Activated T-helper 2 cell treated with anti-CD3 and anti-CD28 coated beads, Interferon-gamma antibody, Interleukin-2, Interleukin-4, amounts not matched to agents 10 μg/mL and 5 μg/mL and 100 μg/mL, durations not matched to agents 14 hours and 24 hours and 36 hours (primary cell): ENCODE results near the gene FOXD4. TPM values are rescaled to one million over a fixed set of nuclear protein-coding genes. Genes with fewer than 3 reads are reported as not detected.
"Not testable (repeated sequence)": the region's sequence is repeated elsewhere in the genome, so short reads cannot be mapped to it uniquely, and the experiment has no call there.

ENCODE experiments used
- DNase-seq: peaks from one replicate; pipeline ENCODE4 v3.0.0; 2021; ENCODE audit warnings: low spot score
- H3K27ac Mint-ChIP-seq: one replicate; pipeline ENCODE4 v1.8.0; 2021; ENCODE audit warnings: mixed read lengths
- H3K27me3 Mint-ChIP-seq: one replicate; pipeline ENCODE4 v1.8.0; 2021; ENCODE audit warnings: low read depth, mixed read lengths
- H3K36me3 Mint-ChIP-seq: one replicate; pipeline ENCODE4 v1.8.0; 2021; ENCODE audit warnings: low read depth, mixed read lengths
- H3K4me1 Mint-ChIP-seq: one replicate; pipeline ENCODE4 v1.8.0; 2021; ENCODE audit warnings: low read depth, mixed read lengths
- H3K4me3 Mint-ChIP-seq: one replicate; pipeline ENCODE4 v1.8.0; 2021; ENCODE audit warnings: low read depth, mild to moderate bottlenecking, moderate library complexity, mixed read lengths
- H3K9me3 Mint-ChIP-seq: one replicate; pipeline ENCODE4 v1.8.0; 2021; ENCODE audit warnings: mixed read lengths
- intact Hi-C: fragments of 100-400 bp; cut with micrococcal nuclease; formaldehyde crosslinking; loops from one replicate; pipeline ENCODE4 v1.15.1; 2023
- total RNA-seq: library from RNA; stranded (reverse); gene quantifications from 2 replicates; pipeline ENCODE4 v1.2.3, GENCODE V29; 2022

The FOXD4 gene
- 0.09 TPM in 1 of 2 replicates, not detected in the other for total RNA-seq

DNA sequence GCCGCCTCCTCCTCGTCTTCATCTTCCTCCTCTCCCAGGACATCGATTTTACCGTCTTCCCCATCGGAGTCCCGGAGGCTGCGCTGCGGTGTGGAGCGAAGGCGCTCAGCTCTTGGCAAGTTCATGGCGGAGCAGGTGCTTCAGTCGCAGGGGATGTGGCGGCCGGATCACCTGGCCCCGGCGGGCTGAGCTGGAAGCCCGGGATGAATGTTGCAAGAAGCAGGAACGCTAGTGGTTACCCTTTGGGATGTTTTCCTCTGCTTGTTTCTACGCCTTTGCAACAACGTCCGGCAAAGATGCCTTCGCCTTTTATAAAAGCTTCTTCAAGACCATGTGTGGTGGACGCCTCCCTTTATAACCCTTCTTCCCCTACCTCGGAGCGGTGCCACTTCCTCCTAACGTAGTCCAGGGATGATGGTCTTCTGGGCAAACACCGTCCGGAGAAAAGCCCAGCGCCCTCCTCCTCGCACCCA lies at the start of gene FOXD4:
Gene FOXD4 (minus strand): TSS at position 423 of the 473 bp plus-strand sequence. CDS start 298 bp downstream, at position 125.
- H3K27ac Mint-ChIP-seq, H3K9me3 Mint-ChIP-seq, H3K36me3 Mint-ChIP-seq, intact Hi-C loops, DNase-seq: not testable (repeated sequence)
- Mint-ChIP-seq H3K4me1 (peaks cover 10% of the 10 kb centered on the region), H3K4me3 (peak within 1 kb of the TSS; percentile 55), H3K27me3 (peaks cover 31% of the 10 kb centered on the region)

DNA sequence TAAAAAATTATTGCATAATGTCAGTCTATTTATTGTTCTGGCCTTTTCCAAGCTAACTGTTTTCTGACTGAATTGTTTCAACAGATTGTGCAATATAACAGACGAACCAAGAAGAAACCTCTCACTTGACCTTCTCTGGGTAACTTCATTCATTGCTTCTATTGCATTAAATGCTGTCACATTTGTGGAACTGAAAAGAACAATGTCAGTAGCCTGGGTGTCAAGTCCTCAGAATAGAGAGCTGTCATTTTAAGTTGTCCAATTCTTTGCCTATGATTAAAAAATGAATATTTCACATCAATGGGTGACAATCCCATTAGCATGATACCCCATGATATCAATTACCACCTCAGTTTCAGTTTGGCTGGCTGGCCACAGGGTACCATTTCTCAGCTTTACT lies 41.7 kb upstream of the FOXD4 start:
- H3K27me3 Mint-ChIP-seq, H3K9me3 Mint-ChIP-seq, H3K36me3 Mint-ChIP-seq, H3K27ac Mint-ChIP-seq, H3K4me3 Mint-ChIP-seq, intact Hi-C loops, DNase-seq, H3K4me1 Mint-ChIP-seq: not testable (repeated sequence)

DNA sequence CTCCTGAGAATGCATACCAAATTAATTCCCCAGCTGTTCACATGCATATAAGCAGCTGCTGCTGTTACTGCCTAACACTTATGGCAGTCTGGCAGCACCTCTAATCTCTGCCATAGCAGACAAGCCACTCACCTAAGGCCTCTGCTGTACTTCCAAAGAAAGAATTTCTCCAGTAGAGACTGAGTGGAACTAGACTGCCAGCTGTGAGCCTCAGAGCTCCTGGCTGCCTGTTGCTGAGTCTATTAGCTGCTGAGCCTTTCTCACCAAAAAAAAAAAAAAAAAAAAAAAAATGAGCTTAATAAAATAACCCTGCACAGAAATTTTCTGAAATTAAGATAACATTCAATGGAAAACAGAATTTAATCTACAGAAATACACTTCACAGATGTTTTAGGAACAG lies 33.0 kb upstream of the FOXD4 start:
- H3K27ac Mint-ChIP-seq, intact Hi-C loops, H3K9me3 Mint-ChIP-seq, H3K27me3 Mint-ChIP-seq, DNase-seq, H3K4me1 Mint-ChIP-seq, H3K4me3 Mint-ChIP-seq, H3K36me3 Mint-ChIP-seq: not testable (repeated sequence)

DNA sequence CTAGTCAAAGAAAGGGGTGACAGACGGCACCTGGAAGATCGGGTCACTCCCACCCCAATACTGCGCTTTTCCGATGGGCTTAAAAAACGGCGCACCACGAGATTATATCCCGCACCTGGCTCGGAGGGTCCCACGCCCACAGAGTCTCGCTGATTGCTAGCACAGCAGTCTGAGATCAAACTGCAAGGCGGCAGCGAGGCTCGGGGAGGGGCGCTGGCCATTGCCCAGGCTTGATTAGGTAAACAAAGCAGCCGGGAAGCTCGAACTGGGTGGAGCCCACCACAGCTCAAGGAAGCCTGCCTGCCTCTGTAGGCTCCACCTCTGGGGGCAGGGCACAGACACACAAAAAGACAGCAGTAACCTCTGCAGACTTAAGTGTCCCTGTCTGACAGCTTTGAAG lies 21.7 kb upstream of the FOXD4 start:
- H3K36me3 Mint-ChIP-seq, intact Hi-C loops: not testable (repeated sequence)

DNA sequence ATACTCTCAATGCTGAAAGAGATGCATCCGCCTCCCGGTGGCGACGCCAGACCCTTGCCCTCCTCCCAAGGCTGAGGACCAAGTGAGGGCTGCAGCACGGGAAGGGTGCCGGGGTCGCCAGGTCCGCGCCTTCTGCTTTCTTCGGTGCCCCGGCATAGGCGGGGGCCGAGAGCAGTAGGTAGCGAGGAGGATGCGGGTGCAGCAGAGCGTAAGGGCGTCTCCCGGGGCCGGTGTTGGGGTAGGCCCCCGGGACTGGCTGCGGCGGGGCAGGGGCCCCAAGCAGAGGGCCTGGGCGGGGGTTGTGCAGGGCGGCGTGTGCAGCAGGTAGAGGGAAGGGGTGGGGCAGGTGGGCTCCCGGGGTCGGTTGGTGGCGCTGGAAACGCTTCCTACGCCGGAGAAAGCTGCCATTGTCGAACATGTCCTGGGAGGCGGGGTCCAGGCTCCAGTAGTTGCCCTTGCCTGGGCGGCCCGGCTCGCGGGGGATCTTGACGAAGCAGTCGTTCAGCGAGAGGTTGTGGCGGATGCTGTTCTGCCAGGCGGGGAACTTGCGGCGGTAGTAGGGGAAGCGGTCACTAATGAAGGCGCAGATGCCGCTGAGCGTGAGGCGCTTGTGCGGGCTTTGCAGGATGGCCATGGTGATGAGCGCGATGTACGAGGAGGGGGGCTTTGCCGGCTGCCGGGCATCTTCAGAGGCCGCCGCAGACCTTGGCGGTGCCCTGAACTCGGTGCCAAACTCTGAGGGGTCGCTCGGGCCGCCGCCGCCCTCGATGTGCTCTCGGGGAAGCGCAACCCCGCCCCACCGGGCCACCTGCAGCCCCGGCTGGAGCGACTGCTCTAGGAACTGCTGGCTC lies 848 bp downstream of the FOXD4 start:
- H3K36me3 Mint-ChIP-seq, DNase-seq, H3K27ac Mint-ChIP-seq, H3K9me3 Mint-ChIP-seq, intact Hi-C loops: not testable (repeated sequence)
- Mint-ChIP-seq H3K4me1 (peaks cover 10% of the 10 kb centered on the region), H3K27me3 (peaks cover 36% of the 10 kb centered on the region), H3K4me3 (peak overlapping the region; percentile 49)

More for the DNA sequence above, 21.7 kb upstream of the FOXD4 start:
- not testable (repeated sequence) for H3K4me3 Mint-ChIP-seq, H3K9me3 Mint-ChIP-seq, DNase-seq, H3K4me1 Mint-ChIP-seq, H3K27me3 Mint-ChIP-seq, H3K27ac Mint-ChIP-seq

DNA sequence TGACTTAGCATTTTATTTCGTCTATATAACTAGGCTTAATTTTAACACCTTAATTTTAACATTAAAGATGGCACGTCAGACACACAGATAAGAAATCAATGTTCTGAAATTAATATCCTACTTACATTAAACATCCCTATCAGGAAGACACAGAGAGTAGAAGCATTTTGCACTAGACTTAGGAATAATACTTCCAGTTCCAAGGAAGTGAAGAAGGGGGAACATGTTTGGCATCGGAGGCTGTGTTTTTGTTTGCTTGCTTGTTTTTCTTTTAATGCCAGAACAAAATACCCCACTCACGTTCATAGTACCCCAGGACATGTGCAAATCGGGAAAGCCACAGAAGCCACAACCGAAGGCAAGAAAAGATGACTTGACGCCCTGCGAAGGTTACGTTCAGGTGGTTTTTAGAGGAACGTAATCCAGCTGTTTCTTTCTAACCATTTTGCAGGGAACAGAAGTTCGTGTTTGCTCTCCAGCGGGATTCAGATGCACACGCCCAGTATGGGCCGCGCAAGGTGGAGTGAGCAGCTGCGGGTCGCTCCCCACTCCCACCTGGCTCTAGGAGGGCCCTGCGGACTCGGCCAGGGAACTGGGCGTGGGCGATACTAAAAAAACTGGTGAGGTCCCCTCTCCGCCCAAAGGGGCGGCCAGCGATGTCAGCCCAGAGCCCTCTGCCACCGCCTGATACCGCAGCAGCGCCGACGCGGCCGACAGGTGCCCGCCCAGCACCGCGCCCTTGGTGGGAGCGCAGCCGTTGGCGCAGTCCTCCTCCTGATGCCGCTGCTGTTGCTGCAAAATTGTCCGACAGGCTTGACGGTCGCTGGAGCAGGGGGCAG lies 1.8 kb downstream of the FOXD4 start:
- H3K27ac Mint-ChIP-seq, DNase-seq, H3K36me3 Mint-ChIP-seq, H3K4me3 Mint-ChIP-seq, H3K9me3 Mint-ChIP-seq, intact Hi-C loops: not testable (repeated sequence)
- Mint-ChIP-seq H3K4me1 (peaks cover 10% of the 10 kb centered on the region), H3K27me3 (peaks cover 38% of the 10 kb centered on the region)

DNA sequence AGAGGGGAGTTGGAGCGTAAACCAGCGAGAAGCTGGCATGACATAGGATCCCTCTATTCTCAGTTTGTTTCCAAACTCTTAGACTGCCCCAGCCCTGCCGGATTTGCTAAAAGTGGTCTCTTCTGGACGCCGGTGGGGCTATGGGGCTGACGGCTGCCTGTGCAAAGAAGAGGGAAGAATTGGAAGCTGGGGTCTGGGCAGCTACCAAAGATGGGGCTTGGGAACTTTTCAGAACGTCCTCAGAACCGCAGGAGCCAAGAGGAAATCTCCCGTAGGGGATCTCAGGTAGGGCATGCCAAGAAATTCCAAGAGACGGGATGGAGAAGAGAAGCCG lies 3.1 kb downstream of the FOXD4 start:
- intact Hi-C loops, H3K36me3 Mint-ChIP-seq, H3K27ac Mint-ChIP-seq, DNase-seq, H3K9me3 Mint-ChIP-seq: not testable (repeated sequence)
- Mint-ChIP-seq H3K4me3 (peak overlapping the region; percentile 71), H3K27me3 (peaks cover 38% of the 10 kb centered on the region), H3K4me1 (peaks cover 10% of the 10 kb centered on the region)

DNA sequence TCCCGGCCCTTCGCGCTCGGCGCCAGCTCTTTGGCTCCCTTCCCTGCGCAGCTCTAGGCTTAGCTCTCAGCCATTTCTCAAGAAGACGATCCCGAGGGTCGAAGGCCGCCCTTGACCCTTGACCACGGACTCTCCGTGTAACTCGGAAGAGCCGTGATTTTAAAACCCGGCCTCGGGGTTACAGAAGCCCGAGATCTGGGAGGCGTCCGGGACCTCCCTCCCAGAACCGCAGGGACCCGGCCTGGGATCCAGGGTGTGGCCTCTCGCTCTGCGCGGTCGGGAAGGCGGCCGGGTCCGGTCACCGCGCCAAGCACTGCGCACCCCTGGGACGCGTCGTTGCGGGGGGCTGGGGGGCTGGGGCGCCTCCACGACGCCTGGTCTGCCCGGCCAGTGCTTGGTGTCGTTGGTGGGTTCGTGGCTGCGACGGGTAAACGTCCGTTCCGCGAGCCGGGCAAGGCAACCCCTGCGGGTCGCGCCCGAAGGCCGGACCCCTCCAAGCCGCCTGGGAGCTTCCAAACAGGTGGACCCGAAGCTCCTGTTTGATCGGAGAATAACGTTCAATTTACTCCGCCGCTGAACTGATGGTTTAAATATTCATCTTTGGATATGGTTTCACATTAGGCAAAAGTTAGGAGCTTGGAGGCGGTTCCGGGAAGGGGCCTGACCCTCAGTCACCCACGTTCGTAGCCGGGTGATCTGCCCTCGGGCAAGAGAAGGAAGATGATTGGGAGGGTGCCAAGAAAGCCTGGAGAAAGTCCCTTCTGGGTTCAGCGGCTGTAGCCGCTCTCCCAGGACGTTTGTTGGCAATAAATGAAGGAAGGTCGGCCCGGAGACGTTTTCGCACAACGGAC lies 3.7 kb downstream of the FOXD4 start:
- H3K4me1 Mint-ChIP-seq, result peaks cover 10% of the 10 kb centered on the region
- peak overlapping the region; percentile 72 for H3K4me3 Mint-ChIP-seq
- intact Hi-C loops, H3K9me3 Mint-ChIP-seq, H3K36me3 Mint-ChIP-seq, DNase-seq: not testable (repeated sequence)
- peaks cover 42% of the 10 kb centered on the region for H3K27me3 Mint-ChIP-seq
- H3K27ac Mint-ChIP-seq, result peak overlapping the region; percentile 47

DNA sequence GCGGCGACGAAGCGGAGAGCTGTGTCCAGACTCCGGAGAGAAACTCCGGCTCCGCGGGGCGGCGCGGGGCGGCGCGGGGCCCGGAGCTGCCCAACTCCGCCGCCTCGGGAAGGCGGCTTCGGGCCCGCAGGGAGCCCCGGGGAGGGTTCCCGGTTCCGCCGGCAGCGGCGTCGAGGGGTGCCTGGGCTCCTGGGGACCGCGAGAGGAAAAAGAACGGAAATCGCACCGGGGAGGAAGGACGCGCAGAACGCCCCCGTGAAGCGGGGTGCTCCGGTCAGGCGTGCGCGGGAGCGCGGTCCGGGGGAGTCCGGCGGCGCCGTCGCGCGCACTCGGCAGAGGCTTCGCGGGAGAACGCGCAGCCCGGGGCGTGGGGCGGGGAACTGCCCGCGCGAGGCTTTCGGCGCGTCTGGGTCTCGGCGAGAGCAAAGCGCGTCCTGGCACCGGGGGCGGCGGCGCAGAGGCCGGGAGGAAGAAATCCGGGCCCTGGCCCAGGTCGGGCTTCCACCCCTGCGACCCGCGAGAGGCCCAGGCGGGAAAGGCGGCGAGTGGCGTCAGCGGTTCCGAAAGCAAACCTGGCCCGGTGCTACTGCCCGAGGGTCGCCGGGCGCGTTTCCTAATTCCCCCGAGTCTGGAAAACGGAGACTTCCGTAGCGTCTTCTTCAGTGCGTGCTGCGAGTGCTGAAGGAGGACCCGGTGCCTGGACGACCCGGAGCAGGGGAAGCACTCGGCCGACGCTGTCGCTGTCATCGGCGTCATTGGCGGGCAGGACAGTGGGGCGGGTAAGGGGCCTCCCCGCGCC lies 4.5 kb downstream of the FOXD4 start:
- H3K4me1 Mint-ChIP-seq, result peaks cover 10% of the 10 kb centered on the region
- H3K27me3 Mint-ChIP-seq, result peaks cover 47% of the 10 kb centered on the region
- H3K27ac Mint-ChIP-seq, H3K9me3 Mint-ChIP-seq, H3K36me3 Mint-ChIP-seq, DNase-seq, intact Hi-C loops: not testable (repeated sequence)
- peak overlapping the region; percentile 72 for H3K4me3 Mint-ChIP-seq

DNA sequence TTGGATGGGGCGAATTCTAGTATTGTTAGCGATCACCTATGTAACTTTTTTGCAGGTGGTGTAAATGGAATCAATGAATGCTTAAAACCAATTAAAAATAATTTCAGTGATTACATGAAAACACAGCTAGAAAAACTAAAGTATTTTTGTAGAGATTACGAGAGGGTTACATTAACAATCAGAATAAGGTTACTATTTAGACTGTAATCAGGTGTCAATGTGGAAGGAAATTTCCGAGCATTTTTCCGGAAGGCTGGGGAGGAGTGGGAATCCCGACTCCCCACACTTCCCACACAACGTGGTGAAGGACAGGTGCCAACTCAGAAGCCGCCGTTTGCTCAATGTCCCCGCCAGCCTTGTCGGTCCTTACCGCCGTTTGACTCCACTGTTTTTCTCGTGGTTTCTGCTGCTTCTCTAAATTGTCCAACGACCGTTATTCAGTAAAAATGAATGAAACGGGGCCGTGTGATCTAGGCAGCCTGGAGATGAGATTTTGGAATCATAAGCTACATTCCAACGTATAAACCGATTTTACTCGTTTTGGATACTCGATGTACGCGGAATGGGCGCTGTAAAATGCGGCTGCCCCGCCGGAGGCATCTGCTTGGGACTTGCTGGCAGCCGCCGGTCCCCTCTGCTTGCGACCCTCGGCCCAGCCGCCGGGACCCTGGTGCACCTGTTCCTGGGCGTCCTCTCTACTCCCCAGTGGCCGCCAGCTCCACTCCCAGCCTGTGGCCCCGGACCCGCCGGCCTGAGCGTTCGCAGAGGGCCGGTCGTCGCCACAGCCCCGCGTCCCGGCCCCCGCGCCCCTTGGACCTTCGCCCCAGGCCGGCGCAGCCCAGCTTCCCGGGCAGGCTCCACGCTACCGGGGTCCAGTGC lies 5.4 kb downstream of the FOXD4 start:
- H3K36me3 Mint-ChIP-seq, H3K9me3 Mint-ChIP-seq, DNase-seq, intact Hi-C loops, H3K4me1 Mint-ChIP-seq, H3K27ac Mint-ChIP-seq: not testable (repeated sequence)
- H3K27me3 Mint-ChIP-seq, result peaks cover 46% of the 10 kb centered on the region
- H3K4me3 Mint-ChIP-seq, result peak overlapping the region; percentile 17

DNA sequence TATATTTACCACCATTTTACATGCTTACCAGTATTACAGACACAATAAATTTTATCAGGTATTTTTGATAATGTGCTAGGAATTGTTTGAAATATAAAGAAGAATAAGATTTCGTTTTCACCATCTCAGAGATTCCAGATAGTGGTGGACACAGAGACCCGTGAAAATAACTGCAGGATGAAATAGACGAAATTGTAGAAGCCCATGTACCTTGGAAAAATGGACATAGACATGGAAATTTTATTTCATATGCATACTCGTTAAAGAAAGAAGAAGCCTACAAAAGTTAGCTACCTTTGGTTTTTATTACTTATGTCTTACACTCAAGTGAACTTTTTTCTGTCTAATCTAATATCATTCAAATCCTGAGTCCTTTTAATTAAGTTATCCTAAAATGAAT lies 7.5 kb downstream of the FOXD4 start:
- peaks cover 45% of the 10 kb centered on the region for H3K27me3 Mint-ChIP-seq

More for the DNA sequence above, 7.5 kb downstream of the FOXD4 start:
- H3K36me3 Mint-ChIP-seq, DNase-seq, H3K27ac Mint-ChIP-seq, intact Hi-C loops, H3K9me3 Mint-ChIP-seq, H3K4me1 Mint-ChIP-seq, H3K4me3 Mint-ChIP-seq: not testable (repeated sequence)
